ENCODE measurements around the gene FHL1.

Gene FHL1

DNA sequence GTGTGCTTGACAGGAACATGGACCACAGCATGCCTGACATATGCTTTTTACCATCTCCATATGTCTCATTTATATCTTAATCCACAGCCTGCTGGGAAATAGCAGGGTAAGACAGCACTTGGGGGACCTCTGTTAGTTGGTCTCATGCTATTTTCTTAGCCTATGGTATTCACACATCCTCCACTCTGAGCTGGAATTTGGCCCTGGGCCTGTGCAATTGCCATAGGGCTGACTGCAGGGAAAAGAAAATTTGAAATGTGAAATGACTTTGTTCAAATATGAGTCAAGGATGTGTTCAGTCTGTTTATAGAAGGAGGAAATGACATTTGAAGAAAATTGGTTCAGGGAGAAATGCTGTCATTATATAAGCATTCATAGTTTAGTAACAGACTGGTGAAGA lies 113.4 kb downstream of the FHL1 start:
- no peak for DNase-seq

Data from activated CD4-positive, alpha-beta T cell treated with anti-CD3 and anti-CD28 coated beads for 1 hour (primary cell).